ENCODE measurements around the gene RTN4RL1. TPM values are rescaled to one million over a fixed set of nuclear protein-coding genes. Genes with fewer than 3 reads are reported as not detected.
"Not testable (repeated sequence)": the region's sequence is repeated elsewhere in the genome, so short reads cannot be mapped to it uniquely, and the experiment has no call there.

RTN4RL1 gene
- total and polyA plus RNA-seq, 9 donors: 0.30 to 4.1 (median 1.6) TPM; not detected in 1

DNA sequence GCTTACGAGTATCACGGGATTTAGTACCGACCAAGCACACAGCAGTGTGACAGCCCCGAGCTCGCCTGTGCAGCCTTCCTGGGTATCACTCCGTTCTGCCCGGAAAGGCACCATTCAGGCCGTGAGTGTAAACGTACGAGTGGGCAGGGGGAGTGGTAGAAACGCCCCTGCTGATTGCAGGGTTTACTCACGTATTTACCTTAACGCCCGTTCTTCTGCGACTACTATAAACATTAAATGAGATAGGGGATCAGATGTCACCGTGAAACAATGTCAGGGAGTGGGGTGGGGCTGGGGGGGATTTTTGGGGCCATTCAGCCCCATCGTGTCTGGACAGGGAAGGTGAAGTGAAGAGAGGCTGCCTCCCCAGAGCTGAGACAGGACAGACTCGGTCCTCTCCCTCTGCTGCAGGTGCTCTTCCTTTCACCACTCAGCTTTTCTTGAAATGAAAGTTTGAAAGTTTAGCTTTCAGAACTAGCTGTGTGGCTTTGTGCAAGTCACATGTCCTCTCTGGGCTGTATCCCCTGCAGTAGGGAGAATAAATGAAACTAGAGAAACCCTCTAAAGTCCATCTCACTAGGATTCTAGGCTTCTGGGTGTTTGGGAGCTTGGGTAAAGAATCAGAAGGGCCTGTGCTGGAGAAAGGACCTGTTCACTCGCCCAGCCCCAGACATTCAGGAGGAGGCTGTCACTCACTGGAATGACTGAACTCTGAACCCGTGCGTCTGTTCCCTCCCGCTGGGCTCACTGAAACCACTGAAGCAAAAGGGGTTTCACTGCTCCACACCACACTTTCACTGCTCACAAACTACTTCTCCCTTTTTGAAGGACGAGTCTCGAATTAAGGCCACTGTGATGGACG is 128.7 kb downstream of the RTN4RL1 start:
- intact Hi-C loops (cut with DNase I): no loop called here
- DNase-seq: peak in 1 of 5 donors; percentile 9
- Histone ChIP-seq H3K27ac (no peak overlapping the region), H3K27me3 (no peaks in the 10 kb centered on the region), H3K4me1 (ENCODE audit: insufficient read depth) (no peaks in the 10 kb centered on the region), H3K4me3 (no peak overlapping the region), H3K36me3 (no peaks in the 10 kb centered on the region), H3K9me3 (no peaks in the 10 kb centered on the region)
- TF ChIP-seq EP300 (IDR thresholded peaks at IDR 0.05) (no peak), POLR2A (IDR thresholded peaks at IDR 0.05) (no peak)
- TF ChIP-seq, protein P1, sequence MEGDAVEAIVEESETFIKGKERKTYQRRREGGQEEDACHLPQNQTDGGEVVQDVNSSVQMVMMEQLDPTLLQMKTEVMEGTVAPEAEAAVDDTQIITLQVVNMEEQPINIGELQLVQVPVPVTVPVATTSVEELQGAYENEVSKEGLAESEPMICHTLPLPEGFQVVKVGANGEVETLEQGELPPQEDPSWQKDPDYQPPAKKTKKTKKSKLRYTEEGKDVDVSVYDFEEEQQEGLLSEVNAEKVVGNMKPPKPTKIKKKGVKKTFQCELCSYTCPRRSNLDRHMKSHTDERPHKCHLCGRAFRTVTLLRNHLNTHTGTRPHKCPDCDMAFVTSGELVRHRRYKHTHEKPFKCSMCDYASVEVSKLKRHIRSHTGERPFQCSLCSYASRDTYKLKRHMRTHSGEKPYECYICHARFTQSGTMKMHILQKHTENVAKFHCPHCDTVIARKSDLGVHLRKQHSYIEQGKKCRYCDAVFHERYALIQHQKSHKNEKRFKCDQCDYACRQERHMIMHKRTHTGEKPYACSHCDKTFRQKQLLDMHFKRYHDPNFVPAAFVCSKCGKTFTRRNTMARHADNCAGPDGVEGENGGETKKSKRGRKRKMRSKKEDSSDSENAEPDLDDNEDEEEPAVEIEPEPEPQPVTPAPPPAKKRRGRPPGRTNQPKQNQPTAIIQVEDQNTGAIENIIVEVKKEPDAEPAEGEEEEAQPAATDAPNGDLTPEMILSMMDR (IDR thresholded peaks at IDR 0.05): no peak
- 85 to 87% (median 87%) methylated on average over 25 of the region's 25 CpGs for WGBS, 3 donors

DNA sequence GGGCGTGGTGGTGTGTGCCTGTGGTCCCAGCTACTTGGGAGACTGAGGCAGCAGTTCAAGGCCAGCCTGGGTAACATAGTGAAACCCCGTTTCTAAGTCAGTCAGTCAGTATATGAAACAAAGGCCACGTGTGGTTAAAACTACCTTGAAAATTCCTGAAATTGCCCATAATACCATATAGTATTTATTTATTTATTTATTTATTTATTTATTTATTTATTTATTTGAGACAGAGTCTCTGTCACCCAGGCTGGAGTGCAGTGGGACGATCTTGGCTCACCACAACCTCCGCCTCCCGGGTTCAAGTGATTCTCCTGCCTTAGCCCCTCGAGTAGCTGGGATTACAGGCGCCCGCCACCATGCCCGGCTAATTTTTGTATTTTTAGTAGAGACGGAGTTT is 129.7 kb downstream of the RTN4RL1 start:
- intact Hi-C loops (cut with DNase I); H3K27me3 ChIP-seq; H3K4me1 ChIP-seq (ENCODE audit: insufficient read depth); H3K4me3 ChIP-seq; H3K36me3 ChIP-seq; H3K27ac ChIP-seq; H3K9me3 ChIP-seq: not testable (repeated sequence)
- DNase-seq: peak in 1 of 5 donors; percentile 19
- WGBS, 3 donors: 93 to 96% (median 95%) methylated on average over 11 of the region's 11 CpGs

GRCh38 chr17:1894753-1895339 is 130.3 kb downstream of the RTN4RL1 start:
- peak in 1 of 5 donors; percentile 11 for DNase-seq
- no peak for TF ChIP-seq EP300 (IDR thresholded peaks at IDR 0.05)
- TF ChIP-seq, protein P1 (IDR thresholded peaks at IDR 0.05): no peak
- TF ChIP-seq POLR2A (IDR thresholded peaks at IDR 0.05): no peak
- 91 to 96% (median 94%) methylated on average over 7 of the region's 7 CpGs for WGBS, 3 donors
- Histone ChIP-seq H3K4me3 (no peak overlapping the region), H3K9me3 (no peaks in the 10 kb centered on the region), H3K36me3 (no peaks in the 10 kb centered on the region), H3K27ac (no peak overlapping the region), H3K4me1 (ENCODE audit: insufficient read depth) (no peaks in the 10 kb centered on the region), H3K27me3 (no peaks in the 10 kb centered on the region)
- intact Hi-C loops (cut with DNase I): no loop called here

GRCh38 chr17:1890758-1891450 is 134.2 kb downstream of the RTN4RL1 start:
- H3K36me3 ChIP-seq: no peaks in the 10 kb centered on the region
- peak in 1 of 5 donors; percentile 3 for DNase-seq
- H3K27ac ChIP-seq: no peak overlapping the region
- TF ChIP-seq POLR2A (IDR thresholded peaks at IDR 0.05) (no peak), EP300 (IDR thresholded peaks at IDR 0.05) (no peak)
- TF ChIP-seq, protein P1 (IDR thresholded peaks at IDR 0.05): no peak
- H3K9me3 ChIP-seq: no peaks in the 10 kb centered on the region
- no peaks in the 10 kb centered on the region for H3K27me3 ChIP-seq
- H3K4me3 ChIP-seq: no peak overlapping the region
- intact Hi-C loops (cut with DNase I): no loop called here
- H3K4me1 ChIP-seq (ENCODE audit: insufficient read depth): no peaks in the 10 kb centered on the region
- 78 to 82% (median 81%) methylated on average over 15 of the region's 15 CpGs for WGBS, 3 donors
